Fibroblast of pulmonary artery (primary cell): ENCODE data around the gene SLC9A3.

Source experiments
- DNase-seq: peaks from one replicate; pipeline ENCODE4 v3.0.0-alpha.2; 2010; ENCODE audit warnings: low read depth
- H3K4me3 ChIP-seq: replicated peaks from 2 replicates; pipeline ENCODE4 v1.5.1; 2011; ENCODE audit warnings: low read depth, mild to moderate bottlenecking, control low read depth, low read length, moderate library complexity
- TF ChIP-seq, protein P1 (sequence below): IDR thresholded peaks from 2 replicates; pipeline ENCODE4 v1.5.1; 2011; ENCODE audit warnings: mild to moderate bottlenecking, control low read depth, low read length, inconsistent platforms; ENCODE audit errors: missing control alignments

Gene SLC9A3

DNA sequence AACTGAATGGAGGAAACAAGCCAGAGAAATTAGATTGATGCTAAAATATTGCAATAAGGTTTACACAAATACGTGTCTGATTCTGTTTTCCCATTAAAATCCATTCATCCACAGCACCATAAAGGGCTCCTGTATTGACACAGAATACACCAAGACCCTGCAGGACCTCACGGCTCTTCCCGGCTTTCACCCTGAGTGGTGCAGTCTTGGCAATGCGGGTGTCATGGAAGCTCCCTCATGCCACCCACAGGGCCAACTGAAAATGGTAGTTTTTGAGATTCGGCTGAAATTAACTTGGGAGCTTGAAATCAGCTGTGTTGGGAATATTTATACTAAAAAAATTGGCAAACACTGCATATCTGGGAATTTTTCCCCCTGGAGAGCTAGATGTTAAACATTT lies 98.5 kb downstream of the SLC9A3 start:
- H3K4me3 ChIP-seq: no peak overlapping the region
- TF ChIP-seq, protein P1, sequence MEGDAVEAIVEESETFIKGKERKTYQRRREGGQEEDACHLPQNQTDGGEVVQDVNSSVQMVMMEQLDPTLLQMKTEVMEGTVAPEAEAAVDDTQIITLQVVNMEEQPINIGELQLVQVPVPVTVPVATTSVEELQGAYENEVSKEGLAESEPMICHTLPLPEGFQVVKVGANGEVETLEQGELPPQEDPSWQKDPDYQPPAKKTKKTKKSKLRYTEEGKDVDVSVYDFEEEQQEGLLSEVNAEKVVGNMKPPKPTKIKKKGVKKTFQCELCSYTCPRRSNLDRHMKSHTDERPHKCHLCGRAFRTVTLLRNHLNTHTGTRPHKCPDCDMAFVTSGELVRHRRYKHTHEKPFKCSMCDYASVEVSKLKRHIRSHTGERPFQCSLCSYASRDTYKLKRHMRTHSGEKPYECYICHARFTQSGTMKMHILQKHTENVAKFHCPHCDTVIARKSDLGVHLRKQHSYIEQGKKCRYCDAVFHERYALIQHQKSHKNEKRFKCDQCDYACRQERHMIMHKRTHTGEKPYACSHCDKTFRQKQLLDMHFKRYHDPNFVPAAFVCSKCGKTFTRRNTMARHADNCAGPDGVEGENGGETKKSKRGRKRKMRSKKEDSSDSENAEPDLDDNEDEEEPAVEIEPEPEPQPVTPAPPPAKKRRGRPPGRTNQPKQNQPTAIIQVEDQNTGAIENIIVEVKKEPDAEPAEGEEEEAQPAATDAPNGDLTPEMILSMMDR: peak; percentile 21
- DNase-seq: peak; percentile 41

DNA sequence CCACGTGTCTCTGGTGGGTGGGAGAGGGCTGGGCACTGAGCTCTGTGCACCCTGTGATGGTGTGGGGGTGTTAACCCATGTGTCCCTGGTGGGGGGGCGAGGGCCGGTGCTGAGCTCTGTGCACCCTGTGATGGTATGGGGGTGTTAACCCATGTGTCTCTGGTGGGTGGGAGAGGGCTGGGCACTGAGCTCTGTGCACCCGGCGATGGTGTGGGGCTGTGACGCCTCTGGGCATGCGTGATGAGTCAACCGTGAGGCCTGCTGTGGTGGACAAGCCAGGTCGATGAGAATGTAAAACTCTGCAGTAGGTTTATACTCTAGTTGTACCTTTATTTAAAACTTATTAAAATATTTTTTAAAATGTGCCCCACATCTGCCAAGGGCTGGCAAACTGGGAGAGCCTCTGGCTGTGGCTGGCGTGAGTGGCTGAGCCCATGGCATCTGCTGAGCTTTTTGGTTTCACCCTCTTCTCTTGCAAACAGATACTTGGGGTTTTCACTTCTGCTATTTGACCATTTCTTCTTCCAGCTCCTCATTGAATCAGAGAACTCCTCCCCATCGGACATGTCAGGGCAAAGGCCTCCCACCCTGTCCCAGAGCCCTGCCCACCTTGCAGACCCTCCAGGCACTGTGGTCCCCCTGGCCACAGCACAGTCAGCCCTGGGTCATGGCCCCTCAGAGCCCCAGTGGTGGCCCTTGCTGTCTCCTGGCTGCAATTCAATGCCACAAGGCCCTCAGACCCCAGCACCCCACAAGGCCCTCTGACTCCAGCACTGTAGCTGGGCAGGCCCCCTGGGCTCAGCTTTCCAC lies 99.7 kb downstream of the SLC9A3 start:
- TF ChIP-seq, protein P1: no peak
- DNase-seq: no peak

DNA sequence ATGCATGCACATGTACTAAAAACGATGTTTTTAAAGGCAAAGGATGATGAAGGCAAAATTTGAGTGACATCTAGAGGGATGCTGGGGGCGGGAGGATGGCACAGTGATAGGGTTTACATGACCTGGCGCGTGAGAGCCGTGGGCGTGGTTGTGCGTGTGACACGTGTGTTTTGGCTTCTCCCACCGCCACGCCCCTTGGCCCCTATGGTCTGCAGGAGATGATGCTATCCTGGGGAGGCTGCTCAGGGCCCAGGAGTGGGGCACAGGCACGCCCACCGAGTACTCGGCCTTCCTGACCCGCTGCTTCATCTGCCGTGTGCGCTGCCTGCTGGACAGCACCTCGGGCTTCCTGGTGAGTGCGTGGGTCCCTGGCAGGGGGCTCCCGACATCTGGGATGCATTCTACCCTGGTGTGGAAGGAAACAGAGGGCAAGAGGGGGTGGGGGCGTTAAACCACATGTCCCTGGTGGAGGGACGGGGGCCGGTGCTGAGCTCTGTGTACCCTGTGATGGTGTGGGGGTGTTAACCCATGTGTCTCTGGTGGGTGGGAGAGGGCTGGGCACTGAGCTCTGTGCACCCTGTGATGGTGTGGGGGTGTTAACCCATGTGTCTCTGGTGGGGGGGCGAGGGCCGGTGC lies 100.5 kb downstream of the SLC9A3 start:
- no peak for DNase-seq
- no peak overlapping the region for H3K4me3 ChIP-seq
- TF ChIP-seq, protein P1: no peak

More for the DNA sequence above, 99.7 kb downstream of the SLC9A3 start:
- H3K4me3 ChIP-seq: no peak overlapping the region

DNA sequence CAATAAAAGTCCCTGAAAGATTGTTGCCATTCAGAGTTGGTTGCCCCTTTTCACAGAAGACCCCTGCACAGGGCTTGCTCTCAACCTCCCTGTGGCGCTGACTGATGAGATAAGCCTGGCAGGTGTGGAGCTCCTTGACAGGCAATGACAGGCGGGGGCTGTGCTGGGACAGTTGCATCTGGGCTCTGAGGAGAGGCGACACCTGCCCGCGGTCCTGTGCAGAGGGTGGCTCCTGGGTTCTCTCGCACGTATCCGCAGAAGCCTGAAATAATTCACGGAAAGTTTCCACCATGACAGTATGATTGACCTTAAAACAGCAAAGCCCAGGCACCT lies 101.0 kb downstream of the SLC9A3 start:
- no peak overlapping the region for H3K4me3 ChIP-seq
- DNase-seq: no peak
- TF ChIP-seq, protein P1: no peak

DNA sequence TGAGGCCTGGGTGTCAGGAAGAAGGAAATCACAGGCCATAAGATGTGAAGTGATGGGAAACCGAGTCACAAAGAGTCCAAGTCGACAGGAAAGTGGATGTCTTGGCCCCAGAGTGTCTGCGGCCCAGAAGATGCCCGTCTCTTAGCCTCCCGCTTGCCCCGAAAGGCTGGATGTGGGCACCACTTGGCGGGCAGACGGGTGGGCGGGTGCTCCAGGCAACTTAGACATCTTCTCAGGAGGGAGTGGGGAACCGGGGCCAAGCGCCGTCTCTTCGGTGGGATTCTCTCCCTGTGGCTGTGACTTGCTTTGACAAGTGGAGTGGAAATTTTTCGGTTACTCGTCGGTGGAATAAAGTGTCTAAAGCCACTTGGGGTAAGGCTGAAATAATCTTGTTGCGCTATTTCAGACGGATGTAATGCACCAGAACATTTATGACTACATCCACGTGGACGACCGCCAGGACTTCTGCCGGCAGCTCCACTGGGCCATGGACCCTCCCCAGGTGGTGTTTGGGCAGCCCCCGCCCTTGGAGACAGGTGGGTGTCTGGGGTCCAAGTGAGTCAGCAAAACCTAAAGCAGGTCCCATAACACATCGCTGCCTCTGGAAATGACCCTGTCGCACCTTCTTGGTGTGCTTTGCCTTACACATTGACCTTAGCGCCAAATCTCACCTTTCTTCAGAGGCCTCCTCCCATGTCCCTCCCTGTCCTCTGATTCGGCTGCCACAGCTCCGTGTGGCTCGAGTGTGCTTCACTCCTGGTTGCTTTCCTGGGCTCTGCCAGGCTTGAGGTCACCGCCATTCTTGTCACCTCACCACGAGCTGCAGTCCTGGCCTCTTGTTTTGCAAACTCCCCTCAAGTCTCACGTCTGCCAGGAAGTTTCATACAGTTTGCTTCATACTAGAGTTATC lies 101.7 kb downstream of the SLC9A3 start:
- TF ChIP-seq, protein P1: no peak
- H3K4me3 ChIP-seq: no peak overlapping the region
- DNase-seq: no peak

DNA sequence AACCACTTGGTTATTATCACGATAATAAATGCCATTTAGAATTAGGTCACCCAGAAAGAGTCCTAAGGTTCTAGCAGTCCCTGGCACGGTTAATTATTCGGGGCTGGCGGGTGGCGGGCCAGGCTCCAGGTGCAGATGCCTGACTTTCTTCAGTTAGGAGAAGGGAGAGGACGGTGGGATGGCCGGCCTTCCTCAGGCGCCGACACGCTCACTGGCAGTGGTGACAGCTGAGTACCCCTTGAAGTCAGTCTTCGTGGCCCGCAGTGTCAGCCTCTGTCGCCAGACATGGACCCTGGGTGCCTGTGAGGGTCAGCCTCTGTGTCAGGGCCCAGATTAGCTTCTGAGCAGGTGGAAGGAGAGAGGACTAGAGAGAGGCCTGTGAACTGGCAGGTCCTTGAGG lies 102.3 kb downstream of the SLC9A3 start:
- no peak for DNase-seq
- TF ChIP-seq, protein P1: no peak
- no peak overlapping the region for H3K4me3 ChIP-seq
